ENCODE measurements around the gene GRIP1.
A peak's percentile ranks its signal among the peaks of the same experiment; 100 is the strongest.

Gene GRIP1

DNA sequence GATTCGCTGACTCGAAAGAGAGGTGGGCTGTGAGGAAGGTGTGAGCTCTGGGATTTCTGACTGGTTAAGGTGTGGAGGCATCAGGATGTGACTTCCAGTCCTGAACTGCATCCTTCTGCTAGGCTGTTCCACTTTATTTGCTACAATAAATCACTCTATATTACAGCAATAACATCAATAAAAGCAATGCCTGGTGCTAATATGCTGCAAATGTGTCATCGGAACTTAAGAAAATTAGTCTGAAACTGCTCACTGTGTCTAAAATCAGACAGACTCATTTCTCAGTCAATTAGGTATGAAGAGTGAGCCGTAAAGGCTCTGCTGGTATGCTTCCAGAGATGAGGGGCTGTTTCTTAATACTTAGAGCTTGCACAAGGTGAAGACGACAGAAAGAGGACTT is 250.0 kb downstream of the GRIP1 start:
- no peak for DNase-seq

DNA sequence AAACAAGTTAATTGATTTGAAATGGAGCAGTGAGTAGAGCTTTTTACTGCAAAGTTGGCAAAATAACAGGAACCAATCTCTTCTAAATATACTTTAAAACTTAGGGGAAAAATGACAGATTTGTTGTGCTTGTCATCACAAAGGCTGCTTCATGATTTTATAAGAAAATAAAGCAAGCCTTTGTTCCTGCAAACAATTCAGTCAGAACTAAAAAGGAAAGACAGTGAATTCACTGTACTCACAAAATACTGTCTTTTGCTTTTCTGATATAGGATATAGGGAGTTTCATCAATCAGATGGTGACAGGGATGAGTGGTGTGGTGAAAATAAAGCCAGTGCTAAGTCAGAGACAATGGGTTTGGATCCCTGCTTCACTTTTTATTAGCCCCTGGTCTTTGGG is 250.6 kb downstream of the GRIP1 start:
- no peak for DNase-seq

DNA sequence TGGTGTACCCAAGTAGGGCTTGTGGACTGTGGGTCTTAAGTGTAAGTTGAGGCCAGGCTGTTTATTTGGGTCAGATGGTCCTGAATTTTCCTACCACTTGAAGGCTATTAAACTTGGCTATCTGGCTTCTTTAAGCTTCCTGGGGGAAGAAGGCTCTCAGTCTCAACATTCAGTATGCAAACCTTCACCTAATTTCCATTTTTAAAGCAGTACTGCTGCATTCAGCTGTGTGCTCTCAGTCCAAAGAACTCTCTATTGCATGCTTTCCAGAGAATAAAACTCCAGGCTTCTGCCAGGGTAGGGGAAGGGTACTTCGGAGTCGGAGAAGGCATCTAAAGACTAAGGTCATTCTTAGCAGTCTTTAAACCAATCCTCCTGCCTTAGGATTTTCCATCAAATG is 252.2 kb downstream of the GRIP1 start:
- no peak for DNase-seq

DNA sequence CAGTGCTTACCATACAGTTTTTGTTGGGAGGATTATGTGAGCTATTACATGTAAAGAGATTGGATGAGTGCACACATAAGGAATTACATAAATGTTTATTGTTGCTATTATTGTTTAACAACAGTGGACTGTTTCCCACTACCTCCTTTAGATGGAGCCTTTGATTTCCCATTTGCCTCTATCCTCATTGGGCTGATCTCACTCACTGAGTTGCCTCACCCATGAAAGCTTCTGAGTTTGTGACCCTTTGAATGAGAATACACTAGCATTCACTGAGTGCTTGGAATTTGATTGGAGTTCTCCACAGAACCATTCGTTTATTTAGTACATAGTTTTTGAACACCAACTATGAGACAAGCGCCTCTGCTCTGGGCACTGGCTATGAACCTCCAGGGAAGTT is 255.6 kb downstream of the GRIP1 start:
- no peak for DNase-seq

DNA sequence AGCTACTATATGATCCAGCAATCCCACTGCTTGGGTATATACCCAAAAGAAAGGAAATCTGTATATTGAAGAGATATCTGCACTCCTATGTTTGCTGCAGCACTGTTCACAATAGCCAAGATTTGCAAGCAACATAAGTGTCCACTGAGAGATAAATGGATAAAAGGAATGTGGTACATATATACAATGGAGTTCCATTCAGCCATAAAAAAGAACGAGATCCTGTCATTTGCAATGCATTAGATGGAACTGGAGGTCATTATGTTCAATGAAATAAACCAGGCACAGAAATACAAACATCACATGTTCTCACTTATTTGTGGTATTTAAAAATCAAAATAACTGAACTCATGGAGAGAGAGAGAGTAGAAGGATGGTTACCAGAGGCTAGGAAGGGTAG is 260.0 kb downstream of the GRIP1 start:
- DNase-seq = no peak

DNA sequence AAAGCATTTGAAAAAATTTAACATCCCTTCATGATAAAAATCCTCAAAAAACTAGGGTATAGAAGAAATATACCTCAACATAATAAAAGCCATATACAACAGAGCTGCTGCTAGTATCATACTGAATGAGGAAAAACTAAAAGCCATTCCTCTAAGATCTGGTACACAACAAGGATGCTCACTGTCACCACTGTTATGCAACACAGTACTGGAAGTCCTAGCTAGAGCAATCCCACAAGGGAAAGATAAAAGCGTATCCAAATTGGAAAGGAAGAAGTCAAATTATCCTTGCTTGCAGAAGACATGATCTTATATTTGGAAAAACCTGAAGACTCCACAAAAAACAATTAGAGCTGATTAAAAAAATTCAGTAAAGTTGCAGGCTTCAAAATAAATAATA is 261.7 kb downstream of the GRIP1 start:
- no peak for DNase-seq

DNA sequence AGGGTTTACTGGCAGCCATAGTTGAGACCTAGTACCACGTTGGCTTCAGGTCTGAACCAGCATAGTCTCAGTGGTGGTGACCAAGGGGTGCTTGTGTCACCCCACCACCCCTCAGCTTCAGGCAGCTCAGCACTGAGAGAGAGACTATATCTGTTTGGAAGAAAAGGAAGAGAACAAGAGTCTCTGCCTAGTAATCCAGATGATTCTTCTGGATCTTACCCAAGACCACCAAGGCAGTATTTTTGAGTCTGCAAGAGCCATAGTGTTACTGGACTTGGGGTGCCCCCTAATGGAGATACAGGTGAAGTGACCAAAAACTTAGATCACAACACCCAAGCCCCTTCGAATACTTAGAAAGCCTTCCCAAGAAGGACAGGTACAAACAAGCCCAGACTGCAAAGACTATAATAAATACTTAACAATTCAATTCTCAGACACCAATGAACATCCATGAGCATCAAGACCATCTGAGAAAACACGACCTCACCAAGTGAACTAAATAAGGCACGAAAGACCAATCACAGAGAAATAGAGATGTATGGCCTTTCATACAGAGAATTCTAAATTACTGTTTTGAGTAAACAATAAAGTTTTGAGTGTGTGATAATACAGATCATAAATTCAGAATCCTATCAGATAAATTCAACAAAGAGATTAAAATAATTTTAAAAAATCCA is 269.5 kb downstream of the GRIP1 start:
- DNase-seq = peak; percentile 4

DNA sequence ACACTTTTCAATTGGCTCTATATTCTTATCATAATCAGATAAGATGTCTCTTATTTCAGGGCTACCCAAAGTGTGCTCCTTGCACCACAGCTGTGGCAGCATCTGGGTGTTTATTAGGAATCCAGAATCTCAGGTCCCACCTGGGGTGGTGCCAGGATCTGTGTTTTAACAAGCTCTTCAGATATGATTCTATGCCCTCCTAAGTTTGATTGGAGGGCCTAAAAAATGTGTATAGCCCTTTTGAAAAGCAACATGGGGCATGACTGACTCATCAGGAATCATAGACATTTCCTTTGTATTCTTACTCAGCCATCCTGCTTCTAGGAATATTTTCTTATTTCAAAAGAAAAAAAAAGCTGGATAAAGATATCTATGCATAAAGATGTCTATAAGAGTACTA is 273.5 kb downstream of the GRIP1 start:
- DNase-seq = no peak

DNA sequence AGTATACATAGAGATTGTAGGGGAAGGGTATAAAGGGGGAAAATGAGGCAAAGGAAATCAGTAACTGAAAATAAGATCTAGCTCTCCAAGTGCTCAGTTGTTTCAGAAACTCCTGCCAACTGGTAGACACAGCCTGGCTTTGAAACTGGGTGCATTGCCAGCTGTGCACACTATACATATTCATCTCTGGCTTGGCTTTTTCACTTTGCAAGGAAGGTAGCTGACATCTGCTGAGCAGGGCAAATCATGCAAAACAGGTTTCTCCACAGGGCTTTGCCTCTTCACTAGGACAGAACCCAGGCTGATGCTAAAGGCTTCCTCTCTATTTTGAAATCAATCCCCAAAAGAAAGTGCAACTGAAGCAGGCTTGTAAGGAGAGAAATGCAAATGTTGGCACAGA is 275.1 kb downstream of the GRIP1 start:
- DNase-seq = no peak

DNA sequence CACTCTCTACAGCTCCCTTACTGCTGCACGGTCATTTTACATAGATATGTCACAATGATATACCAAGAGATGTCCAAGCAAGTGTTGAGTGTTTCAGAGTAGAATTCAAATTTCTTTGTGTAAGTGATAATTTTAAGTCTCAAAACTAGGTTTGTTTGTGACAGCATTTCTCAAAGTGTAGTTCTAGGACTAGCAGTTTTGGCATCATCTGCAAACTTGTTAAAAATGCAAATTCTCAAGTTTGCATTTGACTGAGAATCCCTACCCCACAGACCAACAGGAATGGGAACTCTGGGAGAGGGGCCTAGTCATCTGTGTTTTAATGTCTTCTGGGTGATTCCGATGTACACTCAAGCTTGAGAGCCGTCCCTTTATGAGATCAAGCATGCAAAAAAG is 279.0 kb downstream of the GRIP1 start:
- no peak for DNase-seq

DNA sequence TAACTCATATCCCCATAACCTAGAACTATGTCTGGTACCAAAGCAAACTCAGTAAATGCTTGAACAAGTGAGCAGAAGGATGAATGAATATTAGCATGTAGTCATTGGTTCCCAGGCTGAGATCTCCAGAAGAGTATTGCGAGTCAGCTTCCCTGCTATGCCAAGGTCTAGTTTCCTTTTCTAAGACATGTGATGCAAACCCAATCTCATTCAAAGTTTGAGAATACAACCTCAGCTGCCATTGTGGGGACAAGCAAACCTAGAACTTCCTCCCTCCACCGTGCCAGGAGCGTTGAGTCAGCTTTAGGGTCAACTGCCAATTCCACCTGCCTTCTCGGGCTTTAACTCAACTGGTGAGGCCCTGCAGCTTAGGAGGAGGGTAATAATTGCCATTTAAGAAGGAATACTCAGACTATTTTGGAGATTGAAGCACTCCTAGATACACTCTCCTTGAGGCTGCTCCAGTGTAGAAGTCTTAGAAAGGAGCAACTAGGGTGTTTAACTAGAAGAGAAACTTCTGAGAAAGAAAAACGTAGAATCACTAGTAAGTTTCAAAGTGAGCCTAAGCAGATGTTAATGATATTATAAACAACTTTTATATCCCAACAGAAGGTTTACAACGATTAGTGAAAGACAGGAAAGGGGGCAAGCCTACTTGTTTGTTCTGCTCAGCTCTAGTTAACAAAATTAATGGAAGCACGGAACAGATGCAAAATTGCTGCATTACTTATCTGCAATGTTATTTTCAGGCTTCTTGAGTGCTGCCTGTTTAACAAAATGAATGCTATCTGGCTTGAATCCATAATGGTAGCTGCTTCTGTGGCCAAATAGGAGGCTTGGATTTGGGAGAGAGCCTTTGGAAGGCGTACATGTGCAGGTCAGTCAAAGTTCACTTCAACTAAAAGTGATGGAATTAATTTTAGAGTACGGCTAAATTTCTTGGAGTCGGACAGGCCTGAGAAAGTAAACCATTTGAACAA is 279.7 kb downstream of the GRIP1 start:
- no peak for DNase-seq

DNA sequence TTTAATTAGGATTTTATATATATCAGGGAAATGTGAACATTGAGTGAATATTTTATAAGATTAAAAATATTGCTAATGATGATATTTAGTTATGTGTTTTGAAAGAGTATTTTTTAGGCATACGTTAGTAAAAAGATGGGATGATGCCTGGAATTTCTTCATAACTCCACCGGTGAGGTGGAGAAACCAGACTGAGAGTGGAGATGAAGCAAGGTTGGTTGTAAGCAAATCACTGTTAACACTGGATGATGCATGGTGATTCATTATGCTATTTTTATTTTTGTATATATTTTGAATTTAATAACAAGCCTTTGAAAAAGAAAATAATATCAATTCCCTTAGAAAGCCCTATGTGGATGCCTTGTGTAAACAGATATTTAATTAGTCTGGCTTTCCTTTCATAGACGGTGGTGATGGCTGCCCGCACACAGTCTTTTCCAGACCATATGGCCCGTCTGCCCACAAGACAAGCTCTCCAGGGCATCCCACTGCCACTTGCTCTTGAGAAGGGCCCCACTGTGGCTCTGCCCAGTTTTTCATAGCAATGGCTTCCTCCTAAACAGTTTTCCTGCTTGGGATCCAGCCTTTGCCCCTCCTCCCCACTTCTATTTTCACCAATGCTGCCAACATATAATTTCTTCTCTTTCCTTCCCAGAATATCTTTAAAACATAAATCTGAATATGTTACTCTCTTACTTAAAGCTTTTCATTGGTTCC is 281.1 kb downstream of the GRIP1 start:
- no peak for DNase-seq

DNA sequence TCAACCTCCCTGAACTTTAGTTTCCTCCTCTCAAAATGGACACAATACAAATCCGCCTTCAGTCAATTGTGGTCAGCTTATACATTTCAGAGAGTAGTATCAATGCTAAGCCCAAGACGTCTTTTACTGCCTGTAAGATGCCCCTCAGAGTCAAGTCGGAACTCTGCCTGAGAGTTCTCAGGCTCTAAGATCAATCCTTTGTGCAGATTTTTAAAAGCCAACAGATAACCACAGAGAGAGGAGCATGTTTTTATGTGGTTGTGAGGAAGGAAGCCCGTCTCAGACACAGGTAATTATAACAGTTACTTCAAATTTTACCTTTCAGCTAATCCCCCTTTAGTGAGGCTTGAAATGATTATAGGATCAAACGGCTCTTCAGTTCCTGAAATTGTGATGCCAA is 285.0 kb downstream of the GRIP1 start:
- no peak for DNase-seq

DNA sequence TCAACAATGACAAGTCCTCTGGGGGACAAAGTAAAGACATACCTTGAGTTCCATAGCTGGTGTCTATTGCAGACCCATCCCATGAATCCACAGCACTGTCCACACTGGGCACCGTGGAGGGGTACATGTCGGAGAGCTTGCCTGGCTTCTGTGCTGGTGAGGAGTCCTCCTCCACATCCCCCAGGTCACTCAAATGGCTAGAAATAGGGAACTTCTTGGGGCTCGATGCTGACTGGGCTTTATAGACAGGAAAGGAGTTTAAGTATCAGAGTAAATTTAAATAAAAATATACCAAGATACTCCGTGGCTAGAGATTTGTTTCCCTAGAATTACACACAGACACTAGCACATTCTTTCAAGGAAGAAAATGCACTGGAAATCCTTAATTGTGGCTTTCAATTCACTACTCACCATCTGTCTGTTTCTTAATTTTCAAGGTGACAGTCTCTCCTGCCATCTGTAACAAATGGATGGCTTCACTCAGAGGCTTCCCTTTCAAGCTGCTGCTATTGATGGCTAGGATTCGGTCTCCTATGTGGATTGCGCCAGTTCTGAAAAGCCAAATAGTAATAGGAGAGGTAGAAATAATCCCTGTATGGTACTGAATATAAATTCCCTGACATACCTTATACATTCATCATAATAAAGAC is 286.5 kb downstream of the GRIP1 start:
- no peak for DNase-seq

DNA sequence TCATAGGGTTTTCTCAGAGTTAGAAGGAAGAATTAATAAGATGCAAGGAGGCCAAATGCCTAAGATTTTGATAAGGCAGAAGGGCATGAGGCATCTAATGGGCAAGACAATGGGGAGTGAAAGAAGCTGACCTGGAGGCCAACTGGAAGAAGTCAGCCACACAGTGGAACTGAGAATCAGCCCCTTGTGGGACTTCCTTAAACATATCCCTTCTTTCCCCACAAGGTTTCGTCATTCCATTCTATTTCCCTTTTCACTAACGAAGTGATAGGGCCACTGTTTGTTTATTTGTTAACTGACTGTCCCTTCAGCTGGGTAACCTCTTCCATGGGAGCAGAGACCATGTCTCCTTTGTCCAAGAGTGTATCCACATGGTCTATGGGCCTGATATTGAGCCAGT is 290.4 kb downstream of the GRIP1 start:
- DNase-seq = no peak

DNA sequence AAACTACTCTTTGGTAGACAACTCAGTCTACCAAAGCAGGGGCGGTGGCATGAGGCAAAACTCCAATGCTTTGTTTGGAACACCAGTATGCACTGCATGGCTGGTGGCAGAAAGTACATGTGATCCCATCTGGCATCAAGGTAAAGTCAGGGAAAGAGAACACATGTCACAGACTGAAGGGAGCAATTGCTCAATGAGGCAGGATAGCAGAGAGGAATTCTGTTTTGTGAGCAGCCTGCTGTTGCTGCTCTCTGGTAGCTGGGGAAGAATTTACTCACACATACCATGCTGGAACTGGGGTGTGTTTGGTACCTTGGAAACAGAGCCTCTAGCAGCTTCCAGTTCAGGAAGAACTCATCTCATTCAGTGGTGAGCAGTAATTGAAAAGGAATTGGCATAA is 291.8 kb downstream of the GRIP1 start:
- no peak for DNase-seq

DNA sequence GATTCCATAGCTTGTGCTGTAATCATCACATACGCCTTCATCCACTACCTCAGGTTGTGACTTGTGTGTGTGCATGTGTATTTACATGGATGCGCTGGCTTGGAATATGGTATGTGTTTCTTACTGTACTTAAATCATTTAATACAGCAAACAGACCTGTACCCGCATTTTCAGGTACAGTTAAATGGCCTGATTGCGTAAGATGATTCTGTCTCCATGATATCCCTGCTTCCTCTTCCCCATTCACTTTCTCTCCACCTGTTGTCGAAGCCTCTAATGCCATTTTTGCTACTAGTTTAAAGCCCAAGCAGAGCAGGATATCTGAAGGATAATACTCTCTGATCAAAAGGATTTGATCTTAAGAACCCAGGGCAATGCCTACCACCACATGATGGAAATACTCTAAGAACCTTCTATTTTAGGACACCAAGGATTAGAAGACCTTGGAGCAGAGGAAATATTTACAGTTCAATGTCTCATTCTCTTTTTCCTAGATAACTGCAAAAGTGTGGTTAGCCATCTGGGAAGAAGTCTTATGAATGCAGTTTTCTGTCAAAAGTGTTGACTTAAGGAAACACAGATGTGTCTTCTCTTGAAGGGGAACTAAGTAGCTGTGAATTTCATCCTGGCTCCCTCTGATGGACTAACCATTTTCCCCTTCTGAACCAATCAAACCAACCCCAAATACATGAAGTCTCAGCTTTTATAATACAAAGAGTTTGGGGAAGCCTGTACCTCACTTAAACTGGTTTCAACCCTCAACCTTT is 297.9 kb downstream of the GRIP1 start:
- no peak for DNase-seq

DNA sequence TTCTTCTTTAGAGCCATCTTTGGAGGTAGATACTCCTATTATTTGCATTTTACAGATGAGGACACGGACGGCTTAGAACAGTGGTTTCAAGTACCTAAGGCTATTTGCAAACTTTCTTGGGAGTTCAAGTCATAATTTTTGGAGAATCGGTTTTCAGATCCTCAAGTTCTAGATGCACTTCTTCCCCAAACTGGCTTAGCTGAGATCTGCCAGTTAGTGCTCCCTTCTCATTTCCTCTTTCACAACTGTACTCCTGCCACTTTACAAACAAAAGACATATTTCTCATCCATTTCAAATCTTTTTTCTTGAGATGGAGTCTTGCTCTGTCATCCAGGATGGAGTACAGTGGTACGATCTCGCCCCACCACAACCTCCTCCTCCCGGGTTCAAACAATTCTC is 299.3 kb downstream of the GRIP1 start:
- no peak for DNase-seq

DNA sequence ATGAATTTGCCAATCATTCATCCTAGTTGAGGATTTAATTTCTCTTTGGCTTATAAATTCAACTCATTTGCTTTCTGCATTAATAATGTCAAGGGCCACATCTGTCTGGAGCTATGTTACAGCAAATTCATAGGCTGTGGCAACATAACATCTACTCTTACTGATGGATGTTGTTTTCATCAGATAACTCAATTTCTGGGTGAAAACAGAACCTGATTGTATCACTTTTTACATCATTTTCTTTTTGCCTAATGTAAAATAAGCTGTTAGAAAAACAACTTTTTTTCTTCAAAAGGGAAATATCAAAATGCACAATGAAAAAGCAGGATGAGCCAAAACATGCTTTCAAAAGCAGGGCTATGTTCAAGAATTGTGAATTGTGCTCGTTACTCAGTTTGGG is 303.3 kb downstream of the GRIP1 start:
- DNase-seq = no peak

DNA sequence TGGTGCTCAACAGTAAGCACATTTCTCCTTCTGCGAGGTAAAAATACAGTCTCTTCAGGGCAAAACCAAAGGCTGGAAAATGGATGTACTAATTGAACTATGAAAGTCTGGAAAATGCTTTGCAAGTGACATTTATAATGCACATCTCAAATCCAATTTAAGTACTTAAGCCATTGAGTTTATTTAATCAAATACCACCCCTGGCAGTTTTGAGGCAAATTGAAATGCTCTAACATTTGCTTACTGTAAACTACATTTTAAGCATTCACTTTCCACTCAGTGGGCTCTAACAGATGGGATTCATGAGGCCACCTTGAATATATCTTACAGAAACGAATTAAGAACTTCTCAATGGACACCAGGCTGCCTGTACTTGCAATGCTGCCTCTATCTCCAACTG is 306.9 kb downstream of the GRIP1 start:
- DNase-seq = no peak

DNA sequence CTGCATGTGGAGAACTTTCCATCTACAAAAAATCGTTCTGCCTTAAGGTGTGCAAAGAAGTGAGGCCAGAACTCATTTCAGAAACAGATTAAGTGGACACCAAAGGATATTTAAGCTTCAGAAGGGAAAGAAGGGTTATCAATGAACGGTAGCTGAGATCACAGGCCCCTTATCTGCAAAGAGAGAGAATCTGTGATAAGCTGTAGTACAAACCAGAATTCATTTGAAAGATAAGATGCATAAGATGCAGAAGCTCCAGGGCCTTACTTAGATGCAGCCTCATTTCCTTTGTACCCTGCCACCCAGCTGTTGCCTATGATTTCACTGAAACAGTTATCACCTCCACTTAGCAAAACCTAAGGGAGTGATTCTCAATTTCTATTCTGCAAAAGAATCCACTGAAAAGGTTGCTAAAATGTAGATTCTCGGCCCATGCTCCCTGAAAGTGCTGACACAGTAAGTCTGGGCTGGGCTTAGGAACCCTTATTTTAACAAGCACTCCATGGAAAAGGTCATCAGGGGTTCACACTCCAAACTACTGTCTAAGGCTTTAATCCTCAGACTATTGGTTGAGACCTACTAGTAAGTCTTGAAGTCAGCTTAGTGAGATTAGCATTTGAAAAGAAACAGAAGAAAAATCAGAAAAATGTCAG is 311.7 kb downstream of the GRIP1 start:
- no peak for DNase-seq

Measured in SHP77 treated with DMSO at 0.1 percent for 48 hours (cell line).